Left forelimb (tissue), 1 donor: ENCODE measurements around the gene RNLS.
A peak's percentile ranks its signal among the peaks of the same experiment; 100 is the strongest.

Source experiments
- DNase-seq: peaks from one replicate; pipeline ENCODE4 v3.0.0-alpha.2; 2018; ENCODE audit warnings: low spot score

Gene RNLS

DNA sequence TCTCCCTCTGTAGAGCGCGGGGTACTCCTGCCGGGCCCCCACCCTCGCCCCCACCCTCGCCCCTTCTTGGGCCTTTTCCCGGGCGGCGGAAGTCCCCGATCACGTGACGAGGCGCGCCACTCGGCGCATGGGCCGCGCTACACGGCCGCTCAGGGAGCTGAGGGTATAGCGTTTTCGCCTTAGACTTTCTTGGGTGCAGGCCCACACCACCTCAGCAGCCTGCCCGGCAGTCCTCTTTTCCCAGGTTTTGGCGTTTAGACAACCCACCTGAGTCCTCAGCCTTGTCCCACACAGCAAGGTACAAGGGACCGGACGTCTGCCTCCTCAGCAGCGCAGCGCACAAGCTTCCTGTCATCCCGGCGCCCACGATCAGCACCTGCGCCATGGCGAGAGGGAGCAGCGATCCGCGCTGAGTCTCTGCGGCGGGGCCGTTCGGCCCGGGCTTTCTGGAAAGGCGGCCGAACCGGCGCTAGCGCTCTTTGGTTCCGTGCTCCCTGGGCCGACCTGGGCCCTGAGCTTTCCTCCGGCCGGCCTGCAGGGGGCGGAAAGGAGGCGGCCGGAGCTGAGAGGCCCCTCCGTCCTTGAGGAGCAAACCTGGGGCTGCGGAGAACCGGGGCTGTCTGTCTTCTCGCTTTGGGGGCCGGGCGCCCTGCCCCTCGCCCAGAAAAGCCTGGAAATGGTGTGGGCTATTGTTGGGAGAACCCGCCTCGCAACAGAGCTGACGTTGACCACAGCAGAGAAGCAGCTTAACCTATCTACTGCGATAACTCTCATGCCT is at the start of gene RNLS:
RNLS (minus strand) TSS at position 513 of the 778 bp plus-strand sequence.
- DNase-seq: peak; percentile 86

DNA sequence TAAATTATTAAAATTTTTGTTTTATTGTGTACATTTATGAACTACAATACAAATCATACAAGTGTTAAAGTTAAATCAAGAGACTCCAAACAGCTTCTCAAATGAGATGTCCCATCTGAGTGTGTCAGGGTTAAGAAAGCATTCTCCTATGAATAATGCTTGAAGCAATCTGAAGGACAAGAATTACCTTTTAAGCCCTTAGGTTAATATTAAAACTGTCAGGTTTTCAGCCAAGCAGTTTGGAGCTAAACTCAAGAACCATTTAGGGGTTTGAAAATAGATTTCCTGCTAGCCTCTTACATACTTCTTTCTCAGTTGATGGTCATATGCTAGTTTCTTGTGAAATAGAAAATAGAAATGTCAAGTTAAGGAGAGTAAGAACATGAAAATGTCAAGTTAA is 41.7 kb upstream of the RNLS start:
- DNase-seq: no peak

DNA sequence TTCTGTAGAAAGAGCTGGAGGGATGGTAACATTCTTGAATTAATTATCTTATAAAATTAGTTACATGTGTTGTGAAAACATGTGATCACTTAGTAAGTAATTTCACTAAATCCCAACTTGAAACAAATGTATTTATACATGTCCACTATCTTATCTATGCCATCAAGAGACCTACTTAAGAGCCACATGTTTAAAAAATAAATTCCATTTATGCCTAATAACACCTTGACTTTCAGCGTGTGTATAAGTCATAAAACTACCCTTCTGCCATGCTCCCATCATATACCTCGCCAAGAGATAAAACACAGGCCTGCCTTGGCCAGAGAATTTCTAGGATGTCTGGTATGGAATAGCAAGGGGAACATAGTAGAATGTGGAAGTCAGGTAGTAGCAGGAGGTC is 40.7 kb upstream of the RNLS start:
- DNase-seq: no peak

DNA sequence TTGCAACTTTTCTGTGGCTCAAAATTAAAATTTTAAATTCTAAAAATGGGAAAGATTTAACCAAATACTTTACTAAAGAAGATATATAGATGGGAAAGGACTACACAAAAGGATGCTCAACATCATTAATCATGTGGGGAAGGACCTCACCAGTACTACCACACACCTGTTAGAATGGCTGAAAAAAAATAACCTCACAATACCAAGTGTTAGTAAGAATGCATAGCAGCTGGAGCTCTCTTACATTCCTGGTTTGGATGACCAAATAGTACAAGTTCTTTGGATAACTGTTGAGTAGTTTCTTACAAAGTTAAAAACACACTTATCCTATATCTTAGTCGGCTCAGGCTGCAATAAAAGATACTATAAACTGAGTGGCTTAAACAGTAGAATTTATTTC is 37.3 kb upstream of the RNLS start:
- DNase-seq: no peak

DNA sequence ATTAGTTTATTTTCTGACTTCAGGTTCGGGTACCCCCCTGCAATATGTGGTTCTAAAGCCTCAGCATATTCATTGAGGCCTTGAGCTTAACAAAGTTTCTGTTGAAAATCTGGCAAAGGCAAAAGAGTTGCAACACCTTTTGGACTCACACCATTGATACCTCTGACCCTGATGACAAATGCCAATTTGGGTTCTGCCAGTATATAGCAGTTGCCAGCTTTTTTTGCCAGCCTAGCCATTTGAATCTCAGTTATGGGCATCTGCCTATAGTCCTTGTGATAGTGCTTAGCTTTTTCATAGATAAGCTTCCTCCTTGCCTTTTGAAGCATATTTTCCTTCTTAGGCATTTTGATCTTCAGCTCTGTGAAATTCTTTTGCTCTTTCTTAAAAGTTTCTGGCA is 35.4 kb upstream of the RNLS start:
- no peak for DNase-seq

DNA sequence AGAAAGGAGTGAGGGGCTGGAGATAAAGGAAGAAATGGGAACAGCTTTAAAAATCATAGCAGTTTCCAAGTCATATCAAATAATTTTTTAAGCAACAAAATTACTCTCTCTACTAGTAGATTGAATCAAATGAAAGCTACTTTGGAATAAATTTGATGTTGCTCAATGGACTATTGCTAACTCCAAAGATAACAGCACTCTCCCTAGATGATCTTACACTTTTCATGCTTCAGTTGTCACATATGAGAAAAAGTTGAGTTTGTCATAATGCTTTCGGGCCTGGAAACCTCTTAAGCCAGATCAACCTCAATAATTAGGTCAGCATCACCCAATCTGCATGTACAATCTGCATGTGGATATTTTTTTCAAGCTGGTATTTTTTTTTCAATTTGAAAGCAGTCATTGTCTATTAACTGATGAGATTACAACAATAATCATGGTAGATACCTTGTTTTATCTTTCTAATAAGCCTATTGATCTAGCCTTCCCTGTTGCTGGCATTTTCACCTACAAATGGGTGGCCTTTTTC is 34.7 kb upstream of the RNLS start:
- DNase-seq: no peak

DNA sequence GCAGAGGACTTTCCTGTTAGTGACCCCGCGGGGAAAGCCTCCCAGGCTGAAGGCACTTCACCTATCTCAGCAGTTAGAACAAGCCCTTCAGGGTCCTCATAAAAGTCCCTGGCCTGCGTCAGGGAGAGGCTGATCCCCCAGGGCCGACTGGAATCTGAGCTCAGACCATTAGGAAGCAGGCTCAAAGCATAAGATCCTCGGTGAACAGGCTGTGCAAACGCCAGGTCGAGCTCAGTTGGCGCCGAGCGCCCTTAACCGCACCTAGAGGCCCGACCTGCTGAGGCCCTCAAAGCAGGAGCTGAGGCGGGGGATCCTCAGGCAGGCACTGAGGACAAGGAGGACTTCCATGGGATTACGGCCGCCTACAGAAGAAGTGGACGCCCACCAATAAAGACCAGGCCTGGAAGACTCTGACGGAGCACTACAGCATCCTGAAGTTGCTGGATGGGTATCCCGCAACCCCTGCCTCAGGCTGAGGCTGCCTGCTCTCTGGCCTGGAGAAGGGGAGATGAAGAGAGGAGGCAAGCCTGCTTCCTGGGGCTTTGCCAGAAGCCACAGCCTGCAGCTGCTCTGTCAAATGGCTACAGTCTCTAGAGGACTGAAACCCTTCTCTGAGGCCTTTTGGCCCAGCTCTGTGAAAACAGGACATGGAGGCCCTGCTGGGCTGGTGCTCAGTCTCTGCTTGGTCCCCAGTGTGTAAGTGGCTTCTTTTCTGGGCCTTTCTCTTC is 33.3 kb upstream of the RNLS start:
- no peak for DNase-seq

DNA sequence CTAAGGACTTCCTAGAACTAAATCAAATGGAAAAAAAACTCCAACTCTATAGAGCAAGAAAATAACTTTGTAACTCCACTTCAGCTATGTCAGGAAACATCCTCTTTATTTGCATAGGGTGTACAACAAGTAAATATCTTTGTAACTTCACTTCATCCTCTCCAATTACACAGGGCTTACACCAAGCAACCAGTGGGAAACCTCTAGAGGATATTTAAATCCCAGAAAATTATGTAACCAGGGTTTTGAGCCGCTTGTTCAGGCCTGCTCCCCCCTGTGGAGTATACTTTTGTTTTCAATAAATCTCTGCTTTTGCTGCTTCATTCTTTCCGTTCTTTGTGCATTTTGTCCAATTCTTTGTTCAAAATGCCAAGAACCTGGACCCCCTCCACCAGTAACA is 25.7 kb upstream of the RNLS start:
- no peak for DNase-seq

DNA sequence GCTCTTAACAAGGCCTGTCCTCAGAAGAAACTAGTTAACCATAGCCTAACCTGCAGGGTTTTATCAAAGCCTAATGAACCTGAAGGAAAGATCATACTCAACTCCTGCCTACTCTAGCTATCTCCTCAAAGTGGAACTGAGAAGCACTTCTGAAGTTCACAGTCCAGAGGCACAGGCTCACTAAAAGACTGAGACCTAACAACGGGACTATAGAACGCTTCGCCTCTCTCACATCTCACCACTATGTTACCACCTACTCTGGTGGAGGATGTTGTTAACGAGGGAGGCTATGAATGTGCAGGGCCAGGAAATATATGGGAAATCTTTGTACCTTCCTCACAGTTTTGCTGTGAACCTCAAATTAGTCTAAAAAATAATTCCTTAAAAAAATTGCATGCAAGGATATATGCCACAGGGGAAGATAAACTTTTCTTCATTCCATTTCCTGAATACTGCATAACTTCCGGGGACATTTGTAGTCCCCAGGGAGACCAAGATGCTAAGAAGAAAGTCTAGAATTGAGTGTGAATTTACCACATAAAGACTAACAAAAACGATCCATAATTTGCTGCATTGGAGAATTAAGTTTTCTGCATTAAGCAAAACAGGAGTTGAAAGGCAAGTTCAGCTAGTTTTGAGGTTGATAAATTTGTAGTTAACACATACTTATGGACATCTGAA is 25.1 kb upstream of the RNLS start:
- DNase-seq: no peak

DNA sequence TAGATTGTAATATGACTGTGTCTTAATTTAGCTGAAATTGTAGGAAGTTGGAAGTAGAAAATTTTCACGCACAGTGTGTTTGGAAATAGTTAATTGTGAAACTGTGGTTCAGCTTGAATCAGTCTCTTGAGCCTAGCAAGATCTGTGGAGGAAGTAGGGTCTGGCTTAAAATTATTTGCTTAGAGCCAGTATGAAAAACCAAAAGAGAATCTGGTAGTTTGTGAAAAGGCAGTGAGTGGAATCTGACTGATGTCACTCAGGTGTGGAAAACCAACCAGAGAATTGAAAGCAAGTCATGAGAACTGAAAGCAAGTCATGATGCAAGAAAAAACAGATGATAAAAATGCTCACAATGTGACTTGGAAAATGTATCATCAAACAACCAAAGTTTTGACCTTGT is 14.9 kb upstream of the RNLS start:
- DNase-seq: no peak

DNA sequence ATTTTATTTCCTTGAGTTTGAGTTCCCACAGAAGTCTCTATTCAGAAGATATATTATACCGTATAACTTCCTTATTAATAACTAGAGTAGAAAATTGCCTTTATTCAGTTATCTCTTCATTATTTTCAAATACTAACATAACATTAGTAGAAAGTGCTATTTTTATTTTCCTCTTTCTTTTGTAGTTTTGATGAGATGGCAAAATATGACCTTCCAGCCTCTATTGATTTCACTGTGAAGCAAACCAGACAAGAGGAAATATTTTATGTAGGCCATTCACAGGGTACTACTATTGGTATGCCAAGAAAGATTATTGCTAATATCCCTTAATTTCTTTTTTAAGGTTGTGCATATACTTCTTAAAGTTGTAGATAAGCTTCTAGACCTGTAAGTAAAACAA is 11.4 kb upstream of the RNLS start:
- DNase-seq: no peak

DNA sequence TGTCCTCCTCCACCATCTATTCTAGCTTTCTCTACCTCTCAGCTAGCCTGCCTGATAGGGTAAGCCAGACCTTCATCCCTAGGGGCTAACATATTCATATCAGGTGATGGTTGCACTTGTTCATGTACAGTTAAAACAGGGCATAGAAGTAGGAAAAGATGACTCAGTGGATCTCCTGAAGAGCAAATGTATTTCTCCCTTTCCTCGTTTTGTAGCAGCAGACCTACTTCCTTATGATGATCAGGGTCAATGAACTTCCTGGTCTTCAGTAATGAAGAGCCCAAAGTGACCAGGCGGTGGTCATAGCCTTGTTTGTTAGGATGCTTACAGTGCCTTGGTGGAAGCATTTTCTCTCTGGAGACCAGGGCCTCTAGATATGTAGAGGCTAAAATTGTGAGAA is 9.8 kb upstream of the RNLS start:
- no peak for DNase-seq

DNA sequence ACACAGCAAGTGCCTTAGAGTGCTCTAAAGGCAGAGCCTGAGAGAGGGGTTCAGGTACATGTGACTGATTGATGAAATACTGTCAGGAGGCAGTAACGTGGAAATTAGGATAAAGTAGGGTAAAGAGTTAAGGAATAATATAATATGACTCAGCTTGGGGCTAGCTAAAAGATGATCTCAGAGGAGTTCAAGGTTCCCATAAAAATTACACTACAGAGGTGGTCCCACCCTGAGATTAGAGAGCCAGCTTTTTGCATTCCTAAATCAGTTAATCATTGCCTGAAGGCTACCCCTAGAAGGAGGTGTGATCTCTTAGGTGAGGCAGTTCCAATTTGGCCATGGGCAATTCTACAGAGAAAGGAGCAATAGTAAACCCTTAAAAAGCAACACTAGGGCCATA is 9.3 kb upstream of the RNLS start:
- no peak for DNase-seq

DNA sequence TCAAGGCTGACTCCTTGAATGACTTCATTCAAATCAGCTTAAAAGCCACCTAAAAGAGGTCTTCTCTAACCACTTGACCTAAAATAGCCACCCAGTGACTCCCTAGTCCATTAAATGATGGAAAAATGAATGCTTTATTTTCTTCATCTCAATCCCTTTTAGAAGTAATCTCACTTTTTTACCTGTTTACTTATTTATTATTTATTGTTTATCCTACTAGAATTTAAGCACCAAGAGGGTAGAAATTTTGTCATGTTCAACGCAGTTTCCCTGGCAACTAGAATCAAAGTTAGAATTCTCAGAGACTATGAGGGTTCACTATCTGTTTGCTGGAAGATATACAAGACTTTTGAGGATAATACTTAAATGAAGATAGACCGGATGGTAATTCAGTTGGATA is 3.3 kb upstream of the RNLS start, which contains the start of gene LIPJ:
LIPJ (plus strand) TSS at position 301 of the 400 bp plus-strand sequence. CDS start 3,926 bp downstream, outside the sequence.
- DNase-seq: no peak

DNA sequence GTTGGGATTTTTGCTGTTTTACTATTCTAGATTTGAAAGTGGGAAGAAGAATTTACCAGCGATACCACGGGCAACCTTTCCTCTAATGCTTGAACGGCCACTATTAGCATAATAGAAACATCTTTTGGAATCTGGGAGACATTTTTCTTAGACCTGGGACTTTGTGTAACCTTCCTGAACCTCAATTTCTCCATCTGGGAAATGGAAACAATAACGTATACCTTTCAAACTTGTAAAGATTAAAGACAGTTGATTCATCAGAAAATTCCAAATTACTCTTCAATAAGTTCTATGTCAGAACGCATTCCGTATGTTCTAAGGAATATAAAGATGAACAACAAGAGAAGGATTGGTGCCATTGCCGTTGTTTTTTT is 453 bp upstream of the RNLS start:
- DNase-seq: no peak

DNA sequence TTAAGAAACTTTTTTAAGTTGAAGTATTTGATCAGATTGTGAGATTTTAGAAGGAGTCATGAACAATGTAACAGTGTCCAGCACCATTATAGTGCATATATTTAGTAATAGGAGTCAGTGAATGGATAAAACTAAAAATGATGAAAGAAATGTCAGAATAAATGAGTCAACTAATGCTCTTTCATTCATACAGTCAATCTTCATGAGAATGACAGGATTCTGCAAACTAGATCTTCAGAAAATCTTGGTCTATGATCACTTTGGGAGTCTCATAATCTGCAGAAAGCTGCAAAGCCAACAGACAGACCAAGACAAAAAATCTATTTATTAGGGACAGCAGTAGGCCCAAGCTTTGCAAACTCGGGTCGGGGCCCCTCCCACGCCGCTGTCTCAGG is 710 bp downstream of the RNLS start:
- DNase-seq: no peak

DNA sequence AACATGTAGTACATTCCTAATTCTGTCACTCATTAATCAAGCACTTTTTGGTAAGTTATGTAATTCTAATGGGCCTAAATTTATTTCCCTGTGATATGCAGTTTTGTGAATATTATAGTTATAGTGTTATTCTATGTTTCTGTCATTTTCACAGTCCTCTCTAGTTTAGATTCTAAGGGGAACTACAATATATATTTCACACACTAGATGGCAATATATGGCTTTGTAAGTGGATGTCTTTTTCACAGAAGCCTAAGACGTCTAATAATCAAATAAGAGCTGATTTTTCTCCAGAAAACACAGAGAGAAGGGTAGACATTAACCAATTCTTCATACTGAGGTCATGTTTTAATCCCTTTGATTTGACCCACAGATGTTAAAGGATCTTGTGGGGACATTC is 18.0 kb downstream of the RNLS start:
- DNase-seq: no peak

DNA sequence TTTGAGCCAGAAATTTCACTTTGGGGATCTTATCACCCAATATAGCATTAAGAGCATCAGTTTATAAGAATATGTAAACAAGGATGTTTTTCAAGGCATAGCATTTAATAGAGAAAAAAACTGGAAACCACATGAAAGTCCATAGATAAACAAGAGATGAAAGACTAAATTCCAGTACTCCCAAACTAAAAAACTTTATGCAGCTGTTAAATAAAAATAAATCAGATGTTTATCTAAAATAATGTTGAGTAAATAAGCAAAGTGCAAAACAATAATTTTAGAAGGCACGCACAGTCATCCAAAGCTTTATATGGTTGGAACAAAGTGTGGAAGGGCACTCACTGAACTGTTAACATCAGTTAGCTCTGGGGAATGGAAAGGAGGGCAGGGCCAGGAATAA is 21.0 kb downstream of the RNLS start:
- no peak for DNase-seq

DNA sequence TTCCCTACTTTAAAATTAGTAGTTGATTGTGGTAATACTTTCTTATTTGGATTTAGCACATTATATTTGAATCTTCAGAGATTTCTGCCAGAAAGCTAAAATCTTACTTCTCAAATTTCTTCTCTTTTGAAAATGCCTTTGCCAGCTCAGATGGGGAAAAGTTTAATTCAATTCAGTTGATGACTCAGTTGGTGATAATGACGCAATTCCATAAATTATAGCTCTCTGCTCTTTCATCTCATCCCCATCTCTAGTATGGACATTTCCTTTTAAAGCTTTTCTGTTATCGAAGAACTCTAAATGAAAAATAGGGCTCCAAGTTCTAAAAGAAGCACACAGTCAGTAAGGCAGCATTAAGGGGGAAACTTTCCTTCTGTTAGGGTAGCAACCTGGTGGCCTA is 25.5 kb downstream of the RNLS start:
- no peak for DNase-seq

DNA sequence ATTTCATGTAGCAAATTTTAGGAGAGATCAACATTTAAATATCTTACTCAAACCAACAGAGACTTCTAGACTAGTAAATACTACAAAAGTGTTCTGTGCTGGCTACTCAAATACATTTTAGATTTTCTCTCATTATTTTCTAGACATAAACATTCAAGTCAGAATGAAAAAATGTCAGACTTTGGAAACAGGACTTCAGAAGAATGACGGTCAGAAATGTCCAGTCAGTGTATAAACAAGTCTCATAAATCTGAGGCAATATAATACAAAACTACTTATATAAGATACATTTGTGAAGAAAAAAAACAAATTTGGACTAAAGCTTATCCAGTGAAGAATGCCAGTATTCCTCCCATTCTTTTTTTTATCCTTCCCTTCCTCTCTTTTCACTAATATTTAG is 25.9 kb downstream of the RNLS start:
- DNase-seq: no peak

DNA sequence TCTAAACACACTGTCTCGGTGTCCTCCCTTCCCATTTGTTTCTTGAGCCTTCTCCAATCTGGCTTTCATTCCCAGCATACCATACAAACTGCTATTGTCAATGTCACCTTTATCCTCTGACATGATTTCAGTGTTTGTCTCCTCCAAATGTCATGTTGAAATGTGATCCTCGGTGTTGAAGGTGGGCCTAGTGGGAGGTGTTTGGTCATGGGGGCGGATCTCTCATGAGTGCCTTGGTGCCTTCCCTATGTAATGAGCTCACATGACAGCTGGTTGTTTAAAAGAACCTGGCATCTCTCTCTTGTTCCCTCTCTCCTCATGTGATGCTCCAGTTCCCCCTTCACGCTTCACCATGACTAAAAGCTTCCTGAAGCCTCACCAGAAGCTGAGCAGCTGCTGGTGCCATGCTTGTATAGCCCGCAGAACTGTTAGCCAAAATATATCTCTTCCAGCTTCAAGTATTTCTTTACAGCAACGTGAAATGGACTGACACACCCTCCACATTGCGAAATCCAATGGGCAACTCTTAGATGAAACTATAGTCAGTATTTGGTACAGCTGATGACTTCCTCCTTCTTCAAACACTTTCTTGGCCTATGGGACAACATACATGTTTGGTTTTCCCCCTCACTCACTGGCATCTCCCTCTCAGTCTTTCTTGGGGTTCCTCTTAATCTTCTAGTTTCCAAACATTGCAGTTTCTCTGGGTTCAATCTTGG is 27.8 kb downstream of the RNLS start:
- no peak for DNase-seq

DNA sequence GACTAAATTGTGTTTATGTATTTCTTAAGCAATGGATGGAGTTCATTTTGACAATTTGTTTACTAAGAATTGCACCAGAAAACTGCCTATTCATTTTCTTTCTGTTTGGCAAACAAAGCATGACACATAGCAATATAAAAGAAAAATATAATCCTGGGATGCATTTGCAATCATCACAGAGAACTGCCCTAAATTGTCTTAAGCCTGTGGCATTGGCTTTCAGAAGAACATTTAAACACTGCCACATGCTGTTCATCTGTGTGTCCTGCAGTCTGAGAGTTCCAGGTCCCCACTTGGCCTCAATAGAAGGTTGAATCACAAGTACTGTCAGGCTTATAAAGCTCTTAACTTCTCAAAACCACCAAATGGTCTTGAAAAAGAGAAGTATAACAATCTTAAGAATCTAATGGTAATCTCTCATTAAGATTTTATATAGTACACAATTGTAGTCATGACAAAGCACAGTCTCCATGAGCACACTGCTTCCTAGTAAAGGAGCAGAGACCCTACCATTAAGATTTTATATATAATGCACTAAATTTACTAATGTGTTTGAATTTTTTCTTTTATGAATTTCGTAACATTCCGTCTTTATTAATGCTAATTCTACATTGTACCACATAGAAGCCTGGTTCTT is 29.9 kb downstream of the RNLS start:
- DNase-seq: no peak
